GM23338 (cell line): ENCODE results near the gene MOK. TPM values are rescaled to one million over a fixed set of nuclear protein-coding genes. Genes with fewer than 3 reads are reported as not detected.

Experiments used
- ATAC-seq: fragments of 200-7000 bp; cut with Tn5 transposase; 3 replicates; pipeline ENCODE4 v1.9.1; 2020
- DNase-seq: peaks from one replicate; pipeline ENCODE4 v3.0.0-alpha.2; 2015; ENCODE audit warnings: low spot score
- H2AFZ ChIP-seq: fragments of 200-600 bp; sonication (generic); 2 replicates; pipeline ENCODE4 v1.8.0; 2016; ENCODE audit warnings: antibody characterized with exemption, mild to moderate bottlenecking, moderate library complexity
- H3F3A ChIP-seq: fragments of 200-600 bp; sonication (generic); replicated peaks from 2 replicates; pipeline ENCODE4 v1.8.0; 2017; ENCODE audit warnings: antibody characterized with exemption, mixed run types, low read depth
- H3K27ac ChIP-seq: fragments of 200-600 bp; sonication (generic); 2 replicates; pipeline ENCODE4 v1.6.1; 2016; ENCODE audit warnings: low read depth
- H3K27me3 ChIP-seq: fragments of 200-600 bp; sonication (generic); 2 replicates; pipeline ENCODE4 v1.8.0; 2016; ENCODE audit warnings: mild to moderate bottlenecking, mixed run types, moderate library complexity; ENCODE audit not compliant: insufficient read depth
- H3K36me3 ChIP-seq: fragments of 200-600 bp; sonication (generic); 2 replicates; pipeline ENCODE4 v1.8.0; 2016; ENCODE audit warnings: mild to moderate bottlenecking; ENCODE audit not compliant: insufficient read depth
- H3K4me1 ChIP-seq: fragments of 200-600 bp; sonication (generic); 2 replicates; pipeline ENCODE4 v1.8.0; 2016; ENCODE audit warnings: mild to moderate bottlenecking, moderate library complexity; ENCODE audit not compliant: insufficient read depth
- H3K4me2 ChIP-seq: fragments of 200-600 bp; sonication (generic); 2 replicates; pipeline ENCODE4 v1.7.1; 2017; ENCODE audit warnings: mixed run types
- H3K4me3 ChIP-seq: fragments of 200-600 bp; sonication (generic); 2 replicates; pipeline ENCODE4 v1.6.1; 2016; ENCODE audit warnings: mixed run types
- H3K79me2 ChIP-seq: fragments of 200-600 bp; sonication (generic); replicated peaks from 2 replicates; pipeline ENCODE4 v1.8.0; 2017; ENCODE audit warnings: mild to moderate bottlenecking; ENCODE audit not compliant: insufficient read depth
- H3K9me2 ChIP-seq: fragments of 200-600 bp; sonication (generic); 2 replicates; pipeline ENCODE4 v1.8.0; 2017; ENCODE audit not compliant: insufficient read depth
- H4K20me1 ChIP-seq: fragments of 200-600 bp; sonication (generic); replicated peaks from 2 replicates; pipeline ENCODE4 v1.8.0; 2017; ENCODE audit warnings: mild to moderate bottlenecking; ENCODE audit not compliant: insufficient read depth
- H3K27ac Mint-ChIP-seq: 2 replicates; pipeline ENCODE4 v1.8.0; 2020; ENCODE audit warnings: inconsistent platforms, mild to moderate bottlenecking, moderate library complexity, mixed read lengths
- H3K27me3 Mint-ChIP-seq: 3 replicates; pipeline ENCODE4 v1.8.0; 2022; ENCODE audit warnings: low read depth, mild to moderate bottlenecking, moderate library complexity, mixed read lengths, inconsistent platforms; ENCODE audit not compliant: insufficient read depth, poor library complexity
- H3K36me3 Mint-ChIP-seq: 3 replicates; pipeline ENCODE4 v1.8.0; 2021; ENCODE audit warnings: low read depth, mild to moderate bottlenecking, inconsistent platforms, moderate library complexity, mixed read lengths
- H3K4me1 Mint-ChIP-seq: 3 replicates; pipeline ENCODE4 v1.8.0; 2020; ENCODE audit warnings: mild to moderate bottlenecking, inconsistent platforms, mixed read lengths
- H3K4me3 Mint-ChIP-seq: 3 replicates; pipeline ENCODE4 v1.8.0; 2021; ENCODE audit warnings: moderate library complexity, mild to moderate bottlenecking, inconsistent platforms, mixed read lengths
- H3K9me3 Mint-ChIP-seq: 3 replicates; pipeline ENCODE4 v1.8.0; 2020; ENCODE audit warnings: moderate library complexity, mild to moderate bottlenecking, inconsistent platforms, mixed read lengths
- POLR2AphosphoS5 ChIP-seq: IDR thresholded peaks from 2 replicates; pipeline ENCODE4 v1.6.1; 2016; ENCODE audit warnings: antibody characterized with exemption, low read depth
- ZNF462 ChIP-seq: fragments of 250-450 bp; sonication (Bioruptor Pico); IDR thresholded peaks from 2 replicates; pipeline ENCODE4 v1.5.0; 2020; ENCODE audit warnings: mild to moderate bottlenecking, moderate library complexity
- polyA plus RNA-seq: library from polyadenylated mRNA; unstranded; fragments of >200 nt; fragmentation: Nextera tagmentation; extraction: Ambion mirVana; gene quantifications from 2 replicates; pipeline ENCODE4 v1.2.1, GENCODE V29; 2016
- total RNA-seq: library from RNA; depleted of rRNA; stranded (reverse); fragments of >200 nt; shearing (Covaris generic); gene quantifications from 2 replicates; pipeline ENCODE4 v1.2.3, GENCODE V29; 2014

Gene MOK
- total and polyA plus RNA-seq, 2 experiments from 2014 or later, result 3.1 TPM

GRCh38 chr14:102321456-102322422 is 16.8 kb upstream of the MOK start:
- TF ChIP-seq POLR2AphosphoS5, result no peak
- H3K27me3 Mint-ChIP-seq, result peaks cover 15% of the 10 kb centered on the region
- H3K79me2 ChIP-seq, result no peaks in the 10 kb centered on the region
- H3K36me3 Mint-ChIP-seq, result peaks cover 4% of the 10 kb centered on the region; the same call in 2 of the 3 replicates
- H3K4me3 Mint-ChIP-seq, result no peak overlapping the region; the same call in 2 of the 3 replicates
- no peak overlapping the region for H3K4me3 ChIP-seq
- ATAC-seq, result no peak
- H3K27ac Mint-ChIP-seq, result no peak overlapping the region
- H2AFZ ChIP-seq, result no peak overlapping the region
- peaks cover 22% of the 10 kb centered on the region for H3K4me1 ChIP-seq
- 0 out of 2 replicates have a peak, but pooled peaks cover 16% of the 10 kb centered on the region for H3F3A ChIP-seq
- no peak overlapping the region for H3K27ac ChIP-seq
- H3K9me2 ChIP-seq, result no peaks in the 10 kb centered on the region
- no peaks in the 10 kb centered on the region for H3K27me3 ChIP-seq
- 0 out of 3 replicates have a peak, but pooled peaks cover 4% of the 10 kb centered on the region for H3K9me3 Mint-ChIP-seq
- H3K4me1 Mint-ChIP-seq, result peaks cover 22% of the 10 kb centered on the region
- no peaks in the 10 kb centered on the region for H4K20me1 ChIP-seq
- DNase-seq, result no peak
- no peak overlapping the region for H3K4me2 ChIP-seq
- H3K36me3 ChIP-seq, result no peaks in the 10 kb centered on the region

- Mint-ChIP-seq H3K4me3 (peak overlapping the region; percentile 90), H3K27me3 (peaks cover 20% of the 10 kb centered on the region), H3K27ac (no peak overlapping the region), H3K9me3 (0 out of 3 replicates have a peak, but pooled peaks cover 5% of the 10 kb centered on the region), H3K4me1 (peaks cover 24% of the 10 kb centered on the region), H3K36me3 (peaks cover 4% of the 10 kb centered on the region; the same call in 2 of the 3 replicates)
- Histone ChIP-seq H2AFZ (no peak overlapping the region), H3K36me3 (no peaks in the 10 kb centered on the region), H3K9me2 (no peaks in the 10 kb centered on the region), H3K4me2 (peak overlapping the region; percentile 96), H3F3A (0 out of 2 replicates have a peak, but pooled peaks cover 16% of the 10 kb centered on the region), H3K4me1 (peaks cover 26% of the 10 kb centered on the region), H3K4me3 (peak overlapping the region; percentile 62), H3K27me3 (peaks cover 5% of the 10 kb centered on the region; the same call in 1 of the 2 replicates), H4K20me1 (no peaks in the 10 kb centered on the region), H3K27ac (no peak overlapping the region), H3K79me2 (no peaks in the 10 kb centered on the region)
- no peak for DNase-seq
- no peak for ATAC-seq
- TF ChIP-seq ZNF462, result no peak
Observed at GRCh38 chr14:102320671-102321455, 15.9 kb upstream of the MOK start.
